GM13976 (cell line): ENCODE data around the gene GNAT1.
"Not testable (repeated sequence)": the region's sequence is repeated elsewhere in the genome, so short reads cannot be mapped to it uniquely, and the experiment has no call there.

Experiments used
- DNase-seq: peaks from one replicate; pipeline ENCODE4 v3.0.0; 2012; ENCODE audit warnings: low spot score
- CTCF ChIP-seq: IDR thresholded peaks from 2 replicates; pipeline ENCODE4 v1.5.1; 2012; ENCODE audit warnings: borderline replicate concordance, mild to moderate bottlenecking; ENCODE audit not compliant: insufficient read depth; ENCODE audit errors: extremely low read depth, missing control alignments, control extremely low read depth
- in situ Hi-C: fragments of 300-500 bp; cut with MboI; formaldehyde crosslinking; loops from one replicate; pipeline ENCODE4 v1.12.0; 2022; ENCODE audit warnings: low sequenced_read_pairs, mixed read lengths, inconsistent platforms; ENCODE audit not compliant: unreplicated experiment

Gene GNAT1

GRCh38 chr3:50241163-50241562 lies 49.8 kb downstream of the GNAT1 start:
- in situ Hi-C loops, result no loop called here
- no peak for TF ChIP-seq CTCF
- DNase-seq, result no peak

GRCh38 chr3:50241713-50242380 lies 50.4 kb downstream of the GNAT1 start:
- no peak for DNase-seq
- TF ChIP-seq CTCF, result no peak
- in situ Hi-C loops, result no loop called here

DNA sequence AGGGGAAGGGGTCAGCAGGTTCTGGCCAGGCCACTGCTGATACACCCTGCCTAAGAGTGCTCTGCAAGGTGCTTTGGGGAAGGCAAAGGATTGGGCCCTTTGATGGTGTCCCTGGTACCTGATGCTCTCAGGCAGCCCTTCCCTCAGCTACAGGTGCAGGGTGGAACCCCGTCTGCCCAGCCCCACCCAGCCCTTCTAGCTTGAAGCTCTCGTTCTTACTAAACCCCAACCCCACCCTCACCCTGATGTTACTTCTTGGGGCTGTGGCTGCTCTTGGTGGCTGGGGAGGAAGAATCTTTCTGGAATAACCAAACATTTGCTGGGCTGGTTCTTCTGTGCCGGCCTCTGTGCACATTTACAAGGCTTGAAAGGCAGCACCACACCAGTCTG lies 51.0 kb downstream of the GNAT1 start:
- no peak for DNase-seq
- in situ Hi-C loops, result no loop called here
- no peak for TF ChIP-seq CTCF

GRCh38 chr3:50242851-50243542 lies 51.6 kb downstream of the GNAT1 start:
- no peak for DNase-seq
- no peak for TF ChIP-seq CTCF
- in situ Hi-C loops, result no loop called here

DNA sequence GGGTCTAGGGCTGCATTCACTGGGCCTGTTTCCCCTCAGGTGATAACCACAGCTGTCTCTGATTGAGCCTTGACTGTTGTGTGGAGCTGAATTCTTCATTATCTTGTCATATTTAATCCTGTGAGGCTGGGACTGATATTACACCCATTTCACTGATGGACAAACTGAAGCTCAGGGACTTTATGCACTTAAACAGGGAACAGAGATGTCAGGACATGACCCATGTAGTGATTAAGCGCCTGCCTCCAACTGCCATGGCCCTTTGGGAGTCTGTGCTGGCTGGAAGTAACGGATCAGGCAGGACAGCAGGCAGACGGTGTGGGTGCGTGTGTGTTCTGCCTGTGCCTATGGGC lies 52.1 kb downstream of the GNAT1 start:
- TF ChIP-seq CTCF, result no peak
- in situ Hi-C loops, result no loop called here
- no peak for DNase-seq

DNA sequence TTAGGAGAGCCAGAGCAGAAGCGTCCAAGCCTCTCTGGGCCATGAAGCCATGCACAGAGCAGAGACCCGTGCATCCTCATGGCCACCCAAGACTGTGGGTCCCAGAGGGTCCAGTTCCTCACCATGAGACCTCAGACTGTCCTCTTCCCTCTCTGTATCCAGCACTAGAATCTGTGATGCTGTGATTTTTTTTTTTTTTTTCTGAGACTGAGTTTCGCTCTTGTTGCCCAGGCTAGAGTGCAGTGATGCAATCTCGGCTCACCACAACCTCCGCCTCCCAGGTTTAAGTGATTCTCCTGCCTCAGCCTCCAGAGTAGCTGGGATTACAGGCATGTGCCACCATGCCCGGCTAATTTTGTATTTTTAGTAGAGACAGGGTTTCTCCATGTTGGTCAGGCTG lies 53.4 kb downstream of the GNAT1 start:
- in situ Hi-C loops, DNase-seq: not testable (repeated sequence)

DNA sequence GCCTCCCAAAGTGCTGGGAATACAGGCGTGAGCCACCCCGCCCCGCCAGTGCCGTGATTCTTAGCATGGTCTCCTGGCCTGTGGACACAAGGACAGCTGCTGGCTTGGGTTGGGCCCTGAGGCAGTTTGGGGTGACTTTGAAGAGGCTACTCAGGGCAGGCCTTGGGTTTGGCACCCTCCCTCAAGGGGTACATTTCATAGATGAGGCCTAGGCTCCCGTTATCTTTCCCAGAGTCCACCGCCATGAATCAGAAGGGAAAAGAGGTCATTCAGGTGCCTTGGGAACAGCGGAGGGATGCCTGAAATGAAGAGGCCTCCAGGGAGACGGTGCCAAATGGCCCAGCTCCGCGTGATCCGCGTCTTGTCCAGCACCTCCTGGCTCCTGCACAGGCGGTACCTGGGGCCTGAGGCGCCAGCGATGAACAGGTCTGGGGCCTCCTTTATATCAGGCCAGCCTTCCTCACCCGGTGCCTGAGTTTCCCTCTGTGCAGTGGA lies 53.9 kb downstream of the GNAT1 start:
- in situ Hi-C loops, result no loop called here
- no peak for TF ChIP-seq CTCF
- DNase-seq, result no peak
